Superior temporal gyrus (tissue), 1 donor: Measurements from ENCODE around the gene LDHD.
"Not testable (repeated sequence)": the region's sequence is repeated elsewhere in the genome, so short reads cannot be mapped to it uniquely, and the experiment has no call there.

Source experiments
- DNase-seq: peaks from one replicate; pipeline ENCODE4 v3.0.0-alpha.2; 2016; ENCODE audit errors: extremely low spot score

LDHD gene

GRCh38 chr16:75099738-75100602 is 16.6 kb downstream of the LDHD start:
- DNase-seq, result no peak

GRCh38 chr16:75099075-75099667 is 17.4 kb downstream of the LDHD start:
- DNase-seq, result no peak

GRCh38 chr16:75097941-75098901 is 18.4 kb downstream of the LDHD start:
- no peak for DNase-seq

- DNase-seq, result no peak
Observed at GRCh38 chr16:75097191-75097761, 19.3 kb downstream of the LDHD start.

DNA sequence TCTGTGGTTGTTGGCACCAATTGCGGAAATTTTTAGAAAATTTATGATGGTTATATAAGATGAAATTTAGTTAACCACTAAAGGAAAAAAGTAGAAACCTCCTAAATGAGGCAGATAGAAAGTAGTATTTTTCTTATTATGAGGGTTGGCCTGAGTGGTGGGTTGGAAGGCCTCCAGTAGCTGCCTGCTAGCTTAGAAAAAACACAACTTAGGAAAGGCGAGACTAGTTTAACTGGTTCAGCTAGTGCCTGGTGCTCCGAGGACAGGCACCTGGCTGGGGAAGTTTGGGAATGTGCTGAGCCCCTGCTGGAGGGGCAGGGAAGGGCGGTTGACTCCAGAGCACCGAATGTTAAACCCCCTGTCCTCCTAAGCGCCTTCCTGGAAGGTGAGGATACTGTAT is 19.9 kb downstream of the LDHD start:
- DNase-seq, result no peak

GRCh38 chr16:75095204-75095621 is 21.4 kb downstream of the LDHD start:
- no peak for DNase-seq

DNA sequence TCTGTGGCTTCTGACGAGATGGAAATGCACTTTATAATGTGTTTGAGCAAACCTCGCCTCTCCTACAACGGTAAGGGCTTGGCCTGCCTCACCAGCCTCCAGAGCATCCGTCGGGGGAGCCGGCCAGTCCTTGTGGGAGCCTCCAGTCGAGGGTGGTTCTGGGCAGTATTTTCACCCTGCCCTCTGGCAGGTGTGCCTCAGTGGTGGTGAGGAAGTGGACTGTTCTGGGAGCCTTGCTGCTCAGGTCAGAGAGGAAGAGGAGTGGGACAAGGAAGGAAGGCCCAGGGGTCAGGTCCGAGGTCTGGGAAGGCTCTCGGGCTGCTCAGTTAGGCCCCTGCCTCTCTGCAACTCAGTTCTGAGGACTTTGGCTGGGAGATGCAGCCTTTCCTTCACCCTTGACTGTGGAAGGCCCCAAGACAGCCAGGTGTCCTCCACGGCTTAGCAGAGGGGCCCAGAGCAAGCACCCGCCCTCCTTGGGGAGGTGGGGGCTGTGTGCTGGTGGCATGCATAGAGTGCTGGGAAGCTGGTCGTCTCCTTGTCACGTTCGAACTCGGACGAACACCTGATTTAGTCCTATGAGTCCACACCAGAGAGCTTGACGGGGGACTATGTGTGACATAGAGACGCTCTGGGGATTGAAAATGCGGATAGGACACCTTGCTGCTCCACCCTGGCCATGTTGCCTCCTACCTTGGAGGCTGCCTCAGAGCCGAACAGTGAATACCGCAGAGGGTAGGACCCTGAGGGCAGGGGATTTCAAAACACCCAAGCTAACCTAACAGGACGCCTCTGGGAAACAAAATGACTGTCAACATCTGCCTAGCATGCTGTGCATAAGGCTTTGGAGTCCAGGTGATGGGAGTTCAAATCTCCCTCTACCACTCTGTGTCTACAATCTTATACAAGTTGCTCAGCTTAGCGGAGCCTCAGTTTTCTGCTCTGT is 22.7 kb downstream of the LDHD start:
- DNase-seq, result no peak

- no peak for DNase-seq
Observed at GRCh38 chr16:75092777-75093176, 23.8 kb downstream of the LDHD start.

DNA sequence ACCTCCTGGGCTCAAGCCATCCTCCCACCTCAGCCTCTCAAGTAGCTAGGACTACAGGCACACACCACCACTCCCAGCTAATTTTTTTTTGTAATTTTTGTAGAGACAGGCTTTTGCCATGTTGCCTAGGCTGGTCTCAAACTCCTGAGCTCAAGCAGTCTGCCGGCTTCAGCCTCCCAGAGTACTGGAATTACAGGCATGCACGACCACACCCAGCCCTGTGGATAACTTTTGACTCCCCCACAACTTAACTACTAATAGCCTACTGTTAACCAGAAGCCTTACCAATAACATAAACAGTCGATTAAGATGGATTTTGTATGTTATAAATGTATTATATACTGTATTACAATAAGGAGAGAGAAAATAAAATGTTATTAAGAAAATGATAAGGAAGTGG is 25.0 kb downstream of the LDHD start:
- DNase-seq, result not testable (repeated sequence)

DNA sequence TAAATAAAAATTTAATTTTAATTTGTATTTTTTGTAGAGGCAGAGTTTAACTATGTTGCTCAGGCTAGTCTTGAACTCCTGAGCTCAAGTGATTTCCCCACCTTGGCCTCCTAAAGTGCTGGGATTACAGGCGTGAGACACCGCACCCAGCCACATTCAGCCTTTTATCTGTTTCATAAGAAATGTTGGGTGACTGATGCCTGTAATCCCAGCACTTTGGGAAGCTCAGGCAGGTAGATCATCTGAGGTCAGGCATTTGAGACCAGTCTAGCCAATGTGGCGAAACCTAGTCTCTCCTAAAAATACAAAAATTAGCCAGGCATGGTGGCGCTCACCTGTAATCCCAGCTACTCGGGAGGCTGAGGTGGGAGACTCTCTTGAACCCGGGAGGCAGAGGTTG is 25.7 kb downstream of the LDHD start:
- not testable (repeated sequence) for DNase-seq

GRCh38 chr16:75089486-75090202 is 26.9 kb downstream of the LDHD start:
- DNase-seq, result no peak

DNA sequence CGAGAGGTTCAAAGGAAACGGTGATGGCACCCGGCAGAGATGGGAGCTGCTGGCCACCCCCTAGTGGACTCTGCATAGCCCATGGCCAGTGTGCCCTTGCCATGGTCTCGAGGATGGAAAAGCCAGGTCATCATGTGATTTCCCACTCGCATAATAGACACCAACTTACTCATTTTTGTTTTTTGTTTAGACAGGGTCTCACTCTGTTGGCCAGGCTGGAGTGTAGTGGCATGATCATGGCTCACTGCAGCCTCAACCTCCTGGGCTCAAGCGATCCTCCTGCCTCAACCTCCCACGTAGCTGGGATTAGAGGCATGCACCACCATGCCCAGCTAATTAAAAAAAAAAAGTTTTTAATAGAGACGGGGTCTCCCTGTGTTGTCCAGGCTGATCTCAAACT is 27.6 kb downstream of the LDHD start:
- no peak for DNase-seq

DNA sequence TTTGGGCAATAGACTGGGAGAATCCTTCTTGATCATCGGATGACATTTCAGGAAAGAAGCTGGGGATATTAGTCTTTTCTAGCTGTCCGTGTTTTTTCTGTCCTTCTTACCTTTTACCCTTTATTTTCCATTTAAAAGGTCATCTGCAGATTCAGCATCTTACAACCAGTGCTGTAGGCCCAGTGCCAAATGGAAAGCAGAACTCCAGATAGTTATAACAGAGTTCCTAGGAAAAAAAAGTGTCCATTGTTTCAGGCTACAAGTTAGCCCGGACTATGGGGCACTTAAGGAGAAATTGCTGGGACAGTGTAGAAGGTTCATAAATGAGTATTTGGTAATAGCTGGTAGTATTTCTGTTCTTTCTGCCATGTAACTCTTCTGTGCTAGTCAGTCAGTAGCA is 28.4 kb downstream of the LDHD start:
- DNase-seq, result no peak

DNA sequence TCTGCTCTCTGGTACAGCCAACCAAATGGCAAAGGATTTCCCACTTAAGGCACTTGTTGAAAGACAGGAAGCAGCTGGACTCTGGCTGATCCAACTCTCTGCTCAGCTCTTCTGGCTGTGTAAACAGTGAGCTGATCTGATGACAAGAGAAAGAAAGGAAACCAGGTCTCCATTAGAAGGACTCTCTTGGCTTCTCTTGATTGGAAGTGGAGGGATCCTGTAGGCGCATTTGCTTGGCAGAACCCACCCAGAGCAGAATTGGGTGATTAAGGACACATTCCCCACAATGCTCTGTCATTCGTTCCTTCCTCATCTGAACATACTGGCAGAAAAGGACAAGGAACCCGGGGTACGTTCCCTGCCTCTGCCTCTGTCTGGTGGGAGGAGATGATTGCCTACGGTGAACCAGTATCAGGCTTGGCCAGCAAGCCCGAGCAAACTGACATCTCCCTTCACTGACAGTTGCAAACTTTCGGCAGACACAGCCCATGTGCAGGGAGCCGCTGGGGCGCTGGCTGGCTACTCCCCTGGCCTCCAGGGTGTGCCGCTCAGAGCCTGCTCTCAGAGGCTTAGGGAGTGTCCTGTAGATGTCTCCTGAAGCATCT is 29.1 kb downstream of the LDHD start:
- DNase-seq, result no peak

DNA sequence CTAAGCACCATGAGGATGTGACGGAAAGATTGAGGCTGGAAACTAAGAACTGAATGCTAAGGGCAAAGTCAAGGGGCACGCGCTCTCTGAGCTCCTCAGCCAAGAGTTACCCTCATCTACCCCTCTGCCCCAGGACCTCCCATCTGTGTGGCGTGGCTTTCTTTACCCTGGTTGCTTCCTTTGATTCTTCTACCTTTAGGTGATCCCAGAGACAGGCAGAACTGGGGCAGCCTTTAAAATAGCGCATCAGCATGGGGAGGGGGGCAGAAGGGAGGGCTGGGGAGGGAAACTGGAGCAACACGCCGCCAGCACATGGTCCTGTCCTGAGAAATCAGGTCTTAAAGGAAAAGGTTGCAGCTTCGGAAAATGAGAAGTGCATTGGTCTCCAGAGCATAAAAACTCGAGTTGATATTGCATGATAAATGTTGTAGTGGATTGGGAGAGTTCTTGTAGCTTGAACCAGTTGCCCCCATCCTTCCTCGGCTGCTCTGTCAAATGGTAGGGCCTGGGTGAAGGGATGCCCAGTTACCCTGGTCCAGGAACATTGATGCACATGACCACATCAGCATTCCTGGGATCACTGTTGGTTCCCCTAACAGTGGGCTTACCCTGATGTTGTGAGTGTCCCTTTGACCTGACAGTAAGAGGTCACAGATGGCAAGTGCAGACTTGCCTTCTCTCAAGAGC is 29.7 kb downstream of the LDHD start:
- DNase-seq, result no peak

- no peak for DNase-seq
Observed at GRCh38 chr16:75086281-75086680, 30.3 kb downstream of the LDHD start.

DNA sequence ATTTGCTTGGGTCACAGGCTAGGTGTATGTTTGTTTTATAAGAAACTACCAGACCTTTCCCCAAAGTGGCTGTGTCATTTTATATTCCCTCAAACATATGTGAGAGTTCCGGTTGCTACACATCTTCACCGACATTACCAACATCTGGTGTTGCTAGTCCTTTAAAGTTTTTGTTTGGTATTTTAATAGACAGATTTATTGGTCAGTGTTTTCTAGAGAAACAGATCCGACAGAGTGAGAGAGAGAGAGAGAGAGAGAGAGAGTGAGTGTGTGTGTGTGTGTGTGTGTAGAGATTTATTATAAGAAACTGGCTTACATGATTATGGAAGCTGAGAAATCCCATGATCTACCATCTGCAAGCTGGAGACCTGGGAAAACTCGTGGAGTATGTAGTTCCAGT is 31.0 kb downstream of the LDHD start:
- DNase-seq, result no peak

DNA sequence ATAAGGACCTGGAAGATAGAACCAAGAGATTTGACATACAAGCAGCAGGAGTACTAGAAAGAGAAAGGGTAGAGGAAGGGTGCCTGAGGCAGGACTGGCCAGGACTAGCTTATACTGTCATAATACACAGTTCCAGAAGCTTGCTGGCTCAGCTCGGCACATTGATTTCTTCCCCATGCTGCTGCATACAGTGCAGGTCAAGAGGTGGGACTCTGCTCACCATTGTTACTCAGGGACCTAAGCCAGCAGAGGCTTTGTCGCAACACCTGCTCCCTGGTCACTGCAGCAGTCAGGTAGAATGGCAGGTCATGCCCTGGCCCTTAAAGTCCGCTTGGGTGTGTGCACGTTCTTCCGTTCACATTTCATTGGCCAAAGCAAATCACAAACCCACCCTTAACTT is 32.8 kb downstream of the LDHD start:
- DNase-seq, result no peak
